ENCODE data around the gene ODC1.

GRCh38 chr2:10466801-10467200 is 18.7 kb upstream of the ODC1 start:
- TF ChIP-seq CTCF (IDR thresholded peaks at IDR 0.05; ENCODE audit: borderline replicate concordance, extremely low read depth, low read length, poor library complexity, severe bottlenecking) = no peak
- no peak for TF ChIP-seq EZH2 (IDR thresholded peaks at IDR 0.05; ENCODE audit: borderline replicate concordance, low read depth, low read length, severe bottlenecking)
